Measurements from ENCODE around the gene ALDH3B2. TPM values are rescaled to one million over a fixed set of nuclear protein-coding genes. Genes with fewer than 3 reads are reported as not detected.
"Not testable (repeated sequence)": the region's sequence is repeated elsewhere in the genome, so short reads cannot be mapped to it uniquely, and the experiment has no call there.

The ALDH3B2 gene
- total RNA-seq, 4 donors from 2014 or later = 1.2 TPM; not detected in 3

DNA sequence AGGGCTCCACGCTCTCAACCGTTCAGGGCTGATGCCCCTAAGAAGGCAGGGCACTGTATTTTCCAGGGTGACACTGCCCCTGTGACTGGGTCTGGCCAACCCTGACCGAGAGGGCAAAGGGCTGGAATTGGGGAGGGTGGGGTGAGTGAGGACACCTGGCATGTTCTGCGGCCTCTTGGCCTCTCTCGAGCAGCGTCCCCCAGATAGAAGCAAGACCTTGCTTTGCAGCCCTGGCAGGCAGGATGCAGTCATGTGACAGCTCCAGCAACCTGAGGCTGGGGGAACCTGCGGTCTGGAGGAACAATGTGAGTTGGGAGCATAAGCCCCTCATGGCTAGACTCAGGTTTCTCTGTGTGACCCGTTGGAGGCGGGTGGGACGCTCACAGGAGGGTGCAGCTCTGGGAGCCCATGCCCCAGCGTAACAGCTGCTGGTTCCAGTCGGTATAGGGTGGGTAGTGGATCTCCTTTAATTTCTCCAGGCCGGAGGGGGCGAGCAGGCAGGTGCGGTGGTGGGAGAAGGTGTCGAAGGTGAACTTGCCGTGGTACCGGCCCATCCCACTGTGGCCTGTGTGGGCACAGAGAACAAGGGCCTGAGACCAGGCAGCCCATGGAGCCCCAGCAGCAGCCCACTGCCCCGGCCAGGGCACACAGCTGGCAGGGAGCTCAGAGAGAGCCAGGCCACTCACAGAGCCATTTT lies 11.4 kb downstream of the ALDH3B2 start:
- Histone ChIP-seq H3K27ac (no peak overlapping the region), H3K9me3 (no peaks in the 10 kb centered on the region), H3K36me3 (no peaks in the 10 kb centered on the region), H3K4me1 (no peaks in the 10 kb centered on the region), H3K4me3 (no peak overlapping the region), H3K27me3 (no peaks in the 10 kb centered on the region)
- intact Hi-C loops (cut with DNase I; ENCODE audit: low total_unique reads) = no loop called here
- TF ChIP-seq POLR2A (IDR thresholded peaks at IDR 0.05) = no peak
- TF ChIP-seq, protein P1, sequence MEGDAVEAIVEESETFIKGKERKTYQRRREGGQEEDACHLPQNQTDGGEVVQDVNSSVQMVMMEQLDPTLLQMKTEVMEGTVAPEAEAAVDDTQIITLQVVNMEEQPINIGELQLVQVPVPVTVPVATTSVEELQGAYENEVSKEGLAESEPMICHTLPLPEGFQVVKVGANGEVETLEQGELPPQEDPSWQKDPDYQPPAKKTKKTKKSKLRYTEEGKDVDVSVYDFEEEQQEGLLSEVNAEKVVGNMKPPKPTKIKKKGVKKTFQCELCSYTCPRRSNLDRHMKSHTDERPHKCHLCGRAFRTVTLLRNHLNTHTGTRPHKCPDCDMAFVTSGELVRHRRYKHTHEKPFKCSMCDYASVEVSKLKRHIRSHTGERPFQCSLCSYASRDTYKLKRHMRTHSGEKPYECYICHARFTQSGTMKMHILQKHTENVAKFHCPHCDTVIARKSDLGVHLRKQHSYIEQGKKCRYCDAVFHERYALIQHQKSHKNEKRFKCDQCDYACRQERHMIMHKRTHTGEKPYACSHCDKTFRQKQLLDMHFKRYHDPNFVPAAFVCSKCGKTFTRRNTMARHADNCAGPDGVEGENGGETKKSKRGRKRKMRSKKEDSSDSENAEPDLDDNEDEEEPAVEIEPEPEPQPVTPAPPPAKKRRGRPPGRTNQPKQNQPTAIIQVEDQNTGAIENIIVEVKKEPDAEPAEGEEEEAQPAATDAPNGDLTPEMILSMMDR (IDR thresholded peaks at IDR 0.05) = no peak
- no peak for DNase-seq

DNA sequence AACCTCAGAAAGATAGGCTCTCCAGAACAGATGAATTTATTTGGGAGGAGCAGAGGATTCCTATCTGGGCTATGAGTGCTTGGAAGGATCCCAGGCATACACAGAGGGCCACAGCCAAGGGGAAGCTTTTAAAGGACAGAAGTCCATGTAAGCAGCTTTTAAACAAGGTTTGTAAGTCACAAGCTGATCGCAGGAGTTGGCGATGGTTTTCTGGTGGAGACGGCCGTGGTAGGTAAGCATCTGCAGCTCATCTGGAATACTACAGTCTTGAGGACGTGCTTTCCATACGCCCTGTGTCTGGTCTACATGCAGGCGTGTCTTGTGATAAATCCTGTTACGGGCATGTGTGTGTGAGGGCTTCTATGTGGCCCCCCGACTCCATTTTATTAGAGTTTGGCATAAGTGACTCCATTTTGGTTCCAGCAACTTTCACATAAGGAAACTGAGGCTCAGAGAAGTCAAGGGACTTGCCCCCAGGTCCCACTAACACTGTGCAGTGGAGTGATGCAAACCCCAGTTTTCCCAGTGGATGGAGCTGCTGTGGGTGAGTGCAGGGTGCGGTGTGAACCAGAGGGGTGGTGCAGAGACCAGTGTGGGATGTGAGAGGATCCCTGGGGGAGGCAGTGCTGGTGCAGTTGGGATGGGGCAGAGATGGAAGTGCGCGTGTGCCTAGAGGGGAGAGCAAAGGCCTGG lies 12.1 kb downstream of the ALDH3B2 start:
- no peak for DNase-seq
- H3K27ac ChIP-seq = no peak overlapping the region
- H3K4me3 ChIP-seq = no peak overlapping the region
- H3K9me3 ChIP-seq = no peaks in the 10 kb centered on the region
- no peaks in the 10 kb centered on the region for H3K4me1 ChIP-seq
- no peak for TF ChIP-seq POLR2A (IDR thresholded peaks at IDR 0.05)
- TF ChIP-seq, protein P1 (IDR thresholded peaks at IDR 0.05) = no peak
- H3K27me3 ChIP-seq = no peaks in the 10 kb centered on the region
- intact Hi-C loops (cut with DNase I; ENCODE audit: low total_unique reads) = no loop called here
- H3K36me3 ChIP-seq = no peaks in the 10 kb centered on the region

DNA sequence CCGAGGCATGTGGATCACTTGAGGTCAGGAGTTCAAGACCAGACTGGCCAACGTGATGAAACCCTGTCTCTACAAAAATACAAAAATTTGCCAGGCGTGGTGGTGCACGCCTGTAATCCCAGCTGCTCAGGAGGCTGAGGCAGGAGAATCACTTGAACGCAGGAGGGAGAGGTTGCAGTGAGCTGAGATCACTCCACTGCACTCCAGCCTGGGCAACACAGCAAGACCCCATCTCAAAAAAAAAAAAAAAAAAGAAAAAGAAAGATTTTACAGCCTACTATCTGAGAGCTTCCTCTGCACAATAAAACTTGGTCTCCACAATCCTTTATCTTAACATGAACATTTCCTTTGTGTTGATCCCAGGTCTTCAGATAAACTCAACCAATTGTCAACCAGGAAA lies 13.7 kb downstream of the ALDH3B2 start:
- DNase-seq; H3K4me1 ChIP-seq; H3K27me3 ChIP-seq; H3K27ac ChIP-seq; H3K9me3 ChIP-seq; H3K36me3 ChIP-seq; H3K4me3 ChIP-seq; intact Hi-C loops (cut with DNase I; ENCODE audit: low total_unique reads): not testable (repeated sequence)

DNA sequence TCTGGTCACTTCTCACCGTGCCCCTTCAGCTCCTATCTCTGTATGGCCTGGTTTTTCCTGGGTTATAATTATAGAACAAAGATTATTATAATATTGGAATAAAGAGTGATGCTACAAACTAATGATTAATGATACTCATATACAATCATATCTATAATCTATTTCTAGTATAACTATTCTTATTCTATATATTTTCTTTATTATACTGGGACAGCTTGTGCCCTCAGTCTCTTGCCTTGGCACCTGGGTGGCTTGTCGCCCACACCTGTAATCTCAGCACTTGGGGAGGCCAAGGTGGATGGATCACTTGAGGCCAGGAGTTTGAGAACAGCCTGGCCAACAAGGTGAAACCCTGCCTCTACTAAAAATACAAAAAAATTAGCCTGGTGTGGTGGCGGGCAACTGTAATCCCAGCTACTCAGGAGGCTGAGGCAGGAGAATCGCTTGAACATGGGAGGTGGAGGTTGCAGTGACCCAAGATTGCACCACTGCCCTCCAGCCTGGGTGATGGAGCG lies 14.7 kb downstream of the ALDH3B2 start:
- H3K27me3 ChIP-seq; intact Hi-C loops (cut with DNase I; ENCODE audit: low total_unique reads); H3K36me3 ChIP-seq; H3K27ac ChIP-seq; DNase-seq; H3K4me3 ChIP-seq; H3K9me3 ChIP-seq; H3K4me1 ChIP-seq: not testable (repeated sequence)

DNA sequence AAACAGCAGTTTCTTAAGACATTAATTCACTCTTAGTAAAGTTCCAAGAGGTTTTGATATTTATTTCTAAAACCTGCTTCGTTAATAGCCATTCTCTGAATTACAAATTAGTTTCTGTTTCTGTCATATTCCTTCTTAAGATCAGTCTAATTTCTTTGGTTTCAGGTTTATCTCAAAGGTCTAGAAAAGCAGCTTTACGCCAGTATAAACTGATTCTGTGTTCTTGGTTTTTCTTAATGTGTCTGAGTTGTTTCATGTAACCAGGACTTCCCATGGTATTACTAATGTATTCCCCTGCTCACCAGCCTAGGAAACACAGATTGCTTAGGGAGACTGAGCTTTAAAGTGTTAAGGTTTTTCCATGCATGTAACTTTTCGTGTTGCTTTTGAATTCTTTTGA lies 17.1 kb downstream of the ALDH3B2 start:
- H3K27ac ChIP-seq = no peak overlapping the region
- no peaks in the 10 kb centered on the region for H3K27me3 ChIP-seq
- H3K4me1 ChIP-seq = no peaks in the 10 kb centered on the region
- no peaks in the 10 kb centered on the region for H3K36me3 ChIP-seq
- no peak overlapping the region for H3K4me3 ChIP-seq
- no peak for DNase-seq
- TF ChIP-seq, protein P1 (IDR thresholded peaks at IDR 0.05) = no peak
- TF ChIP-seq POLR2A (IDR thresholded peaks at IDR 0.05) = no peak
- H3K9me3 ChIP-seq = no peaks in the 10 kb centered on the region
- intact Hi-C loops (cut with DNase I; ENCODE audit: low total_unique reads) = no loop called here

DNA sequence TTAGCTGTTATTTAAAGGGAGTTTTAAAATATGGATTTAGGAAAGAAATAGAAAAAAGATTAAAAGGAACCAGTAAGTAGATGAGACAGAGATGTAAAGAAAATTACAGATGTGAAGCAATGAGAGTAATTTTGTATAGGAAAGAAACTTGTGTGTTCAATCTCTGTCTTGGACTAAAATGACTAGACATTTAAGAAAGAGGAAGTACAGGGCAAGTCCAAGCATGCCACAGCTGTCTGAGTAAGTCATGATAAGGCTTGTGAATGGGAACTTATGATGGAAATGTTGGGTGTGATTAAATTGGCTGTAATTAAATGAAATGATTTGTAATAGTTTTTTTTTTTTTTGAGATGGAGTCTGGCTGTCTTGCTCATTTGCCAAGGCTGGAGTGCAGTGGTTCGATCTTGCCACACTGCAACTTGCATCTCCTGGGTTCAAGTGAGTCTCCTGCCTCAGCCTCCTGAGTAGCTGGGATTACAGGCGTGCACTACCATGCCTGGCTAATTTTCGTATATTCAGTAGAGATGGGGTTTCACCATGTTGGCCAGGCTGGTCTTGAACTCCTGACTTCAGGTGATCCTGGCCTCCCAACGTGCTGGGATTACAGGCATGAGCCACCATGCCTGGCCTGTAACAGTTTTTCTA lies 18.0 kb downstream of the ALDH3B2 start:
- no peaks in the 10 kb centered on the region for H3K27me3 ChIP-seq
- no peaks in the 10 kb centered on the region for H3K36me3 ChIP-seq
- no peak for DNase-seq
- intact Hi-C loops (cut with DNase I; ENCODE audit: low total_unique reads) = no loop called here
- H3K4me3 ChIP-seq = no peak overlapping the region
- no peaks in the 10 kb centered on the region for H3K4me1 ChIP-seq
- TF ChIP-seq, protein P1 (IDR thresholded peaks at IDR 0.05) = no peak
- no peak for TF ChIP-seq POLR2A (IDR thresholded peaks at IDR 0.05)
- H3K9me3 ChIP-seq = no peaks in the 10 kb centered on the region
- no peak overlapping the region for H3K27ac ChIP-seq

Data from uterus (tissue), 4 donors.